HepG2 (cell line): Measurements from ENCODE around the gene RDH16. TPM values are rescaled to one million over a fixed set of nuclear protein-coding genes. Genes with fewer than 3 reads are reported as not detected.

ENCODE experiments used
- ATAC-seq: fragments of 200-7000 bp; cut with Tn5 transposase; 3 replicates; pipeline ENCODE4 v1.9.1; 2020; ENCODE audit warnings: mild to moderate bottlenecking, moderate library complexity
- BruUV-seq: library from RNA; stranded (reverse); fragments of 400-500 nt; replicated peaks from 2 replicates; lab custom pipeline; 2021; lab: Mats Ljungman, UMichigan
- CTCF ChIA-PET: fragments of 300-600 bp; formaldehyde crosslinking; extraction: SDS; loops from one replicate; lab custom pipeline; 2021; ENCODE audit warnings: low total read pairs, inconsistent platforms, low intra/inter-chr PET ratio; lab: Yijun Ruan, JAX
- POLR2A ChIA-PET: fragments of 350-600 bp; sonication (Branson Sonifier 250); formaldehyde crosslinking; loops from one replicate; lab custom pipeline; 2020; ENCODE audit warnings: antibody characterized with exemption, inconsistent platforms; lab: Yijun Ruan, JAX
- DNase-seq: peaks from one replicate; pipeline ENCODE4 v3.0.0-alpha.2; 2015; ENCODE audit warnings: low spot score
- FAIRE-seq: peaks from 3 replicates; lab custom pipeline; 2011; peaks lifted over from hg19 to GRCh38; lab: Jason Lieb, UNC
- H2AFZ ChIP-seq: one replicate; pipeline ENCODE4 v1.6.1; 2011; ENCODE audit warnings: low read length, inconsistent platforms
- H3K27ac ChIP-seq: fragments of 300-600 bp; 3 replicates; pipeline ENCODE4 v1.8.0; 2011; ENCODE audit warnings: mixed run types, mild to moderate bottlenecking, mixed read lengths, low read length, inconsistent platforms; ENCODE audit not compliant: insufficient read depth; ENCODE audit errors: extremely low read length
- H3K27me3 ChIP-seq, 2 experiments: fragments of 200-600 bp in 1 of 2; 2 replicates in 1 of 2; 3 replicates in 1 of 2; pipeline versions ENCODE4 v1.6.0 to v1.8.0; 2011; ENCODE audit warnings: low read length in 2 of 2, mild to moderate bottlenecking in 2 of 2, moderate library complexity in 2 of 2, inconsistent platforms in 1 of 2; ENCODE audit not compliant: insufficient read depth in 2 of 2, control insufficient read depth in 1 of 2
- H3K36me3 ChIP-seq, 2 experiments: fragments of 200-600 bp in 1 of 2; replicated peaks in 1 of 2; 2 replicates in 1 of 2; 3 replicates in 1 of 2; pipeline versions ENCODE4 v1.5.1 to v1.8.0; 2011; ENCODE audit warnings: low read length in 2 of 2, inconsistent platforms in 1 of 2; ENCODE audit not compliant: insufficient read depth in 2 of 2, control insufficient read depth in 1 of 2
- H3K4me1 ChIP-seq: 2 replicates; pipeline ENCODE4 v1.5.1; 2012; ENCODE audit warnings: low read length, inconsistent platforms; ENCODE audit not compliant: insufficient read depth
- H3K4me2 ChIP-seq: 2 replicates; pipeline ENCODE4 v1.6.0; 2011; ENCODE audit warnings: low read depth, low read length, inconsistent platforms
- H3K4me3 ChIP-seq, 3 experiments: fragments of 200-600 bp in 1 of 3; sonication (generic), shearing (Covaris generic) in 1 of 3; replicated peaks in 1 of 3; 2 replicates each; pipeline ENCODE4 v1.5.1; 2011 to 2016; ENCODE audit warnings: low read length in 3 of 3, inconsistent platforms in 2 of 3, low read depth in 2 of 3, mild to moderate bottlenecking in 2 of 3, control low read depth in 1 of 3, mixed read lengths in 1 of 3; ENCODE audit not compliant: insufficient read depth in 1 of 3
- H3K79me2 ChIP-seq: one replicate; pipeline ENCODE4 v1.6.1; 2011; ENCODE audit warnings: low read length, inconsistent platforms; ENCODE audit not compliant: insufficient read depth
- H3K9ac ChIP-seq: 2 replicates; pipeline ENCODE4 v1.6.0; 2011; ENCODE audit warnings: mild to moderate bottlenecking, low read depth, low read length, inconsistent platforms; ENCODE audit not compliant: insufficient read depth
- H3K9me3 ChIP-seq: 2 replicates; pipeline ENCODE4 v1.5.1; 2012; ENCODE audit warnings: mild to moderate bottlenecking, low read length
- H4K20me1 ChIP-seq: 2 replicates; pipeline ENCODE4 v1.6.0; 2011; ENCODE audit warnings: inconsistent platforms, mild to moderate bottlenecking, low read length, moderate library complexity; ENCODE audit not compliant: insufficient read depth
- BCL3 ChIP-seq: sonication (generic); formaldehyde crosslinking; IDR thresholded peaks from 2 replicates; pipeline ENCODE4 v1.5.1; 2020; ENCODE audit warnings: mild to moderate bottlenecking, missing genetic modification reagents, moderate library complexity
- GFI1 ChIP-seq: sonication (generic); formaldehyde crosslinking; IDR thresholded peaks from 2 replicates; pipeline ENCODE4 v1.5.0; 2020; ENCODE audit warnings: missing genetic modification reagents, mild to moderate bottlenecking, borderline replicate concordance
- HNRNPL ChIP-seq: fragments of 200-400 bp; formaldehyde crosslinking; IDR thresholded peaks from 2 replicates; pipeline ENCODE4 v1.6.1; 2017; ENCODE audit warnings: mild to moderate bottlenecking, low read depth, low read length
- HOXA9 ChIP-seq: sonication (generic); formaldehyde crosslinking; IDR thresholded peaks from 2 replicates; pipeline ENCODE4 v1.8.1; 2022; ENCODE audit warnings: missing genetic modification reagents, mild to moderate bottlenecking, moderate library complexity, borderline replicate concordance
- NFIC ChIP-seq: IDR thresholded peaks from 2 replicates; pipeline ENCODE4 v1.6.1; 2012; ENCODE audit warnings: mild to moderate bottlenecking, low read length, inconsistent platforms
- NFRKB ChIP-seq: fragments of 450-650 bp; IDR thresholded peaks from 2 replicates; pipeline ENCODE4 v1.6.1; 2017
- SRSF4 ChIP-seq: fragments of 200-400 bp; formaldehyde crosslinking; IDR thresholded peaks from one replicate; pipeline ENCODE4 v1.6.1; 2018; ENCODE audit warnings: mild to moderate bottlenecking, low read depth, low read length, moderate library complexity; ENCODE audit not compliant: poor library complexity, severe bottlenecking
- TMF1 ChIP-seq: sonication (generic); formaldehyde crosslinking; IDR thresholded peaks from 2 replicates; pipeline ENCODE4 v1.8.1; 2022; ENCODE audit warnings: low read depth, missing genetic modification reagents
- ZBTB2 ChIP-seq: sonication (generic); formaldehyde crosslinking; IDR thresholded peaks from 2 replicates; pipeline ENCODE4 v1.8.0; 2022; ENCODE audit warnings: low read depth, missing genetic modification reagents
- ZC3H4 ChIP-seq: sonication (generic); formaldehyde crosslinking; IDR thresholded peaks from 2 replicates; pipeline ENCODE4 v1.4.0; 2020; ENCODE audit warnings: missing genetic modification reagents, borderline replicate concordance
- ZNF331 ChIP-seq: sonication (generic); formaldehyde crosslinking; IDR thresholded peaks from 2 replicates; pipeline ENCODE4 v1.4.0; 2020; ENCODE audit warnings: missing genetic modification reagents
- ZNF709 ChIP-seq: sonication (generic); formaldehyde crosslinking; IDR thresholded peaks from 2 replicates; pipeline ENCODE4 v1.5.0; 2020; ENCODE audit warnings: mild to moderate bottlenecking, missing genetic modification reagents
- ZNF720 ChIP-seq: sonication (generic); formaldehyde crosslinking; IDR thresholded peaks from 2 replicates; pipeline ENCODE4 v1.4.0; 2020; ENCODE audit warnings: missing genetic modification reagents
- WGBS: methylation state at CpG from one replicate; pipeline ENCODE4 v1.1.6; 2017; ENCODE audit warnings: low lambda C conversion rate; 5-methylcytosine and 5-hydroxymethylcytosine counted together
- in situ Hi-C: cut with HindIII; loops from 2 replicates; pipeline ENCODE4 v1.10.0; 2017; ENCODE audit warnings: low pct_unique_long_range_greater_than_20kb; ENCODE audit not compliant: extremely low pct_ligation_motif_present
- intact Hi-C: fragments of 100-400 bp; cut with micrococcal nuclease; formaldehyde crosslinking; loops from one replicate; pipeline ENCODE4 v1.10.0; 2022; ENCODE audit not compliant: unreplicated experiment
- polyA plus RNA-seq, 8 experiments: library from polyadenylated mRNA; depleted of rRNA in 3 of 8; stranded (reverse) in 7 of 8; unstranded in 1 of 8; fragments of >200 nt; fragmentation: Illumina TruSeq in 4 of 8; extraction: Trizol in 4 of 8; gene quantifications; 2 replicates each; pipeline versions ENCODE4 v1.2.1 to v1.2.3, GENCODE V29; 2011 to 2016; ENCODE audit warnings: low read depth in 4 of 8, missing spikeins in 1 of 8, mixed read lengths in 1 of 8; ENCODE audit not compliant: insufficient read depth in 1 of 8
- total RNA-seq, 5 experiments: library from RNA; depleted of rRNA; stranded (reverse); fragments of >200 nt; fragmentation: Illumina TruSeq; extraction: Trizol; gene quantifications; 2 replicates each; pipeline ENCODE4 v1.2.3, GENCODE V29; 2016; ENCODE audit warnings: low read depth in 1 of 5

RDH16 gene
- total and polyA plus RNA-seq, 2 of the 13 experiments (the other 11 are each of a cell fraction or from before 2014, with no cell fraction given), result 0.05 to 0.13 TPM

DNA sequence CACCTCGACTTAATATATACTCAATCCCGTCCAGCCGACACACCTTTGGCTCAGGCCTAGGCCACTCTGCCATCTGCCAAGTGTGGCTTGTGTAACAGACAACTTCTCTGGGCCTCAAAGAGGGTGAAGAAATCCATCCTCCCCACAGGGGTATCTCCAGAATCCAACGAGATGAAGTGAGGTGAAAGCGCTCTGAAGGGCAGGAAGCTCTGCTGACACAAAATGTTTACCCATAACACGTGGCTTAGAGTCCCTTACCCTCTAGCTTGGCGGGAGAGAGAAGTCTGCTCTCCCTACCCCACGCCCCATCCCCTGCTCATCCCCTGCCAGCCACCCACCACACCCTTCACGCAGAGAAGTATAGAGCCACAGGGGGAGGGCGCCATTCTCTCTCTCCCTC is 35.9 kb upstream of the RDH16 start (continued):
- no peak for TF ChIP-seq SRSF4
- TF ChIP-seq ZC3H4, result no peak
- no peak for TF ChIP-seq BCL3 (CRISPR knock-in tag)
- TF ChIP-seq GFI1 (CRISPR knock-in tag), result no peak
- no peak for TF ChIP-seq ZNF331 (CRISPR knock-in tag)
- no peak for TF ChIP-seq HNRNPL

GRCh38 chr12:56991319-56992246 is 34.2 kb upstream of the RDH16 start:
- WGBS, result 33% methylated on average over 8 of the region's 8 CpGs
- FAIRE-seq, result no peak

More at GRCh38 chr12:56991319-56992246, 34.2 kb upstream of the RDH16 start:
- no peaks in the 10 kb centered on the region for H3K79me2 ChIP-seq
- no peaks in the 10 kb centered on the region for H4K20me1 ChIP-seq
- in situ Hi-C loops (no loop called here), intact Hi-C loops (no loop called here)
- POLR2A ChIA-PET, result no interaction called here
- DNase-seq (no peak), ATAC-seq (no peak)
- H3K9me3 ChIP-seq, result no peaks in the 10 kb centered on the region
- no peak overlapping the region for H2AFZ ChIP-seq
- TF ChIP-seq NFIC (no peak), ZBTB2 (CRISPR knock-in tag) (no peak), HOXA9 (CRISPR knock-in tag) (no peak), TMF1 (CRISPR knock-in tag) (no peak), ZNF720 (CRISPR knock-in tag) (no peak), NFRKB (no peak), ZNF709 (CRISPR knock-in tag) (no peak)
- H3K4me1 ChIP-seq, result peaks cover 15% of the 10 kb centered on the region; the same call in 1 of the 2 replicates
- no peak overlapping the region for H3K4me3 ChIP-seq
- no peak overlapping the region for H3K27ac ChIP-seq
- H3K4me2 ChIP-seq, result no peak overlapping the region
- CTCF ChIA-PET, result interaction anchor here (0.7 kb wide), 1 partner anchor 155 kb away, joined by 3 read pairs; no protein-coding TSS in a partner anchor
- no TSS peak for BruUV-seq
- no peak overlapping the region for H3K9ac ChIP-seq
- no peaks in the 10 kb centered on the region; a peak in 1 of 5 replicates for H3K27me3 ChIP-seq
- no peaks in the 10 kb centered on the region for H3K36me3 ChIP-seq
